Fibroblast of peridontal ligament (primary cell): ENCODE measurements around the gene RBMXL2.

ENCODE experiments used
- DNase-seq: peaks from one replicate; pipeline ENCODE4 v3.0.0-alpha.2; 2010; ENCODE audit errors: extremely low read depth

RBMXL2 gene

GRCh38 chr11:7088921-7089320 lies at the start of gene RBMXL2:
Gene RBMXL2, plus strand, starts transcription at chr11:7088998. Its CDS starts 123 bp downstream, at chr11:7089121.
- DNase-seq: no peak

- DNase-seq: peak; percentile 86
These were observed 42.2 kb upstream of the RBMXL2 start for GRCh38 chr11:7046474-7047175.

- DNase-seq: no peak
These were observed 38.6 kb upstream of the RBMXL2 start for GRCh38 chr11:7050191-7050590.

- peak; percentile 2 for DNase-seq
These were observed 31.8 kb upstream of the RBMXL2 start for GRCh38 chr11:7056828-7057513.

- no peak for DNase-seq
These were observed 31.2 kb upstream of the RBMXL2 start for GRCh38 chr11:7057641-7058040.

- DNase-seq: peak; percentile 45
These were observed 27.9 kb upstream of the RBMXL2 start for GRCh38 chr11:7060868-7061267.

- no peak for DNase-seq
These were observed 26.3 kb upstream of the RBMXL2 start for GRCh38 chr11:7062534-7062933.

GRCh38 chr11:7072401-7073028 lies 16.3 kb upstream of the RBMXL2 start:
- no peak for DNase-seq

GRCh38 chr11:7077101-7077500 lies 11.7 kb upstream of the RBMXL2 start:
- DNase-seq: no peak

- DNase-seq: no peak
These were observed 9.2 kb upstream of the RBMXL2 start for GRCh38 chr11:7079545-7080135.

GRCh38 chr11:7080900-7081299 lies 7.9 kb upstream of the RBMXL2 start:
- DNase-seq: no peak

- DNase-seq: no peak
These were observed 7.4 kb upstream of the RBMXL2 start for GRCh38 chr11:7081441-7081840.

- DNase-seq: no peak
These were observed 792 bp downstream of the RBMXL2 start for GRCh38 chr11:7089328-7090251.

GRCh38 chr11:7098235-7098832 lies 9.5 kb downstream of the RBMXL2 start:
- peak; percentile 70 for DNase-seq

GRCh38 chr11:7115780-7116179 lies 27.0 kb downstream of the RBMXL2 start:
- peak; percentile 60 for DNase-seq

GRCh38 chr11:7116370-7116769 lies 27.6 kb downstream of the RBMXL2 start:
- no peak for DNase-seq

- DNase-seq: no peak
These were observed 49.3 kb downstream of the RBMXL2 start for GRCh38 chr11:7138051-7138450.
